Karpas-422 (cell line): ENCODE data around the gene MAP7. TPM values are rescaled to one million over a fixed set of nuclear protein-coding genes. Genes with fewer than 3 reads are reported as not detected.

Source experiments
- DNase-seq: peaks from one replicate; pipeline ENCODE4 v3.0.0-alpha.2; 2015
- H2AFZ ChIP-seq: fragments of 200-600 bp; sonication (generic); 2 replicates; pipeline ENCODE4 v1.6.1; 2014; ENCODE audit warnings: antibody characterized with exemption, low read length, mixed read lengths
- H3K27ac ChIP-seq: fragments of 200-600 bp; sonication (generic); 2 replicates; pipeline ENCODE4 v1.5.1; 2014; ENCODE audit warnings: mild to moderate bottlenecking, low read length, moderate library complexity
- H3K27me3 ChIP-seq: fragments of 200-600 bp; sonication (generic); 2 replicates; pipeline ENCODE4 v1.6.1; 2014; ENCODE audit warnings: low read length, mixed read lengths
- H3K36me3 ChIP-seq: fragments of 200-600 bp; sonication (generic); 2 replicates; pipeline ENCODE4 v1.6.1; 2014; ENCODE audit warnings: low read length, mixed read lengths; ENCODE audit not compliant: insufficient read depth
- H3K4me1 ChIP-seq: fragments of 200-600 bp; sonication (generic); 2 replicates; pipeline ENCODE4 v1.6.1; 2014; ENCODE audit warnings: mild to moderate bottlenecking, low read length, mixed read lengths
- H3K4me2 ChIP-seq: fragments of 200-600 bp; sonication (generic); 2 replicates; pipeline ENCODE4 v1.6.1; 2014; ENCODE audit warnings: low read length, low read depth, mild to moderate bottlenecking; ENCODE audit not compliant: poor library complexity, severe bottlenecking
- H3K4me3 ChIP-seq: fragments of 200-600 bp; sonication (generic); 2 replicates; pipeline ENCODE4 v1.5.1; 2014; ENCODE audit warnings: mild to moderate bottlenecking, antibody characterized with exemption, low read length, mixed read lengths
- H3K79me2 ChIP-seq: fragments of 200-600 bp; sonication (generic); 2 replicates; pipeline ENCODE4 v1.6.1; 2014; ENCODE audit warnings: mild to moderate bottlenecking, low read length, mixed read lengths
- H3K9ac ChIP-seq: fragments of 200-600 bp; sonication (generic); 2 replicates; pipeline ENCODE4 v1.6.0; 2014; ENCODE audit warnings: low read length
- H3K9me2 ChIP-seq: fragments of 200-600 bp; sonication (generic), shearing (Covaris generic); replicated peaks from 2 replicates; pipeline ENCODE4 v1.6.0; 2014; ENCODE audit warnings: mild to moderate bottlenecking, low read length, moderate library complexity; ENCODE audit not compliant: insufficient read depth
- H3K9me3 ChIP-seq: fragments of 300-700, 200-600 bp; sonication (generic); 2 replicates; pipeline ENCODE4 v1.6.1; 2014; ENCODE audit warnings: low read length, mixed read lengths
- H4K20me1 ChIP-seq: fragments of 200-600 bp; sonication (generic); 2 replicates; pipeline ENCODE4 v1.6.1; 2014; ENCODE audit warnings: mild to moderate bottlenecking, antibody characterized with exemption, low read length, low read depth; ENCODE audit not compliant: insufficient read depth
- total RNA-seq: library from RNA; depleted of rRNA; stranded (reverse); fragments of >200 nt; shearing (Covaris generic); gene quantifications from 2 replicates; pipeline ENCODE4 v1.2.3, GENCODE V29; 2014; ENCODE audit warnings: low replicate concordance

Gene MAP7
- total RNA-seq, 1 experiment from 2014 or later: not detected

- H3K4me3 ChIP-seq: no peak overlapping the region
- no peaks in the 10 kb centered on the region for H3K79me2 ChIP-seq
- H3K27me3 ChIP-seq: no peaks in the 10 kb centered on the region
- no peaks in the 10 kb centered on the region for H3K9me3 ChIP-seq
- H4K20me1 ChIP-seq: no peaks in the 10 kb centered on the region
- H3K9ac ChIP-seq: no peak overlapping the region
- no peaks in the 10 kb centered on the region for H3K4me1 ChIP-seq
- no peaks in the 10 kb centered on the region for H3K36me3 ChIP-seq
- no peaks in the 10 kb centered on the region for H3K9me2 ChIP-seq
- no peak overlapping the region for H2AFZ ChIP-seq
- H3K4me2 ChIP-seq: no peak overlapping the region
- no peak overlapping the region for H3K27ac ChIP-seq
- DNase-seq: no peak
These were observed 32.6 kb downstream of the MAP7 start for GRCh38 chr6:136517582-136517981.

GRCh38 chr6:136517002-136517401, 33.2 kb downstream of the MAP7 start:
- no peak overlapping the region for H2AFZ ChIP-seq
- no peaks in the 10 kb centered on the region for H3K27me3 ChIP-seq
- H3K4me2 ChIP-seq: no peak overlapping the region
- no peaks in the 10 kb centered on the region for H3K79me2 ChIP-seq
- no peaks in the 10 kb centered on the region for H3K9me3 ChIP-seq
- H3K9ac ChIP-seq: no peak overlapping the region
- no peaks in the 10 kb centered on the region for H4K20me1 ChIP-seq
- no peaks in the 10 kb centered on the region for H3K36me3 ChIP-seq
- no peak overlapping the region for H3K27ac ChIP-seq
- no peak overlapping the region for H3K4me3 ChIP-seq
- no peak for DNase-seq
- H3K4me1 ChIP-seq: no peaks in the 10 kb centered on the region
- no peaks in the 10 kb centered on the region for H3K9me2 ChIP-seq

GRCh38 chr6:136514591-136514990, 35.6 kb downstream of the MAP7 start:
- Histone ChIP-seq H3K27me3 (no peaks in the 10 kb centered on the region), H3K4me1 (no peaks in the 10 kb centered on the region), H3K27ac (no peak overlapping the region), H3K4me2 (no peak overlapping the region), H3K4me3 (no peak overlapping the region), H3K9me3 (no peaks in the 10 kb centered on the region), H4K20me1 (no peaks in the 10 kb centered on the region), H3K9me2 (no peaks in the 10 kb centered on the region), H3K79me2 (no peaks in the 10 kb centered on the region), H3K36me3 (no peaks in the 10 kb centered on the region), H3K9ac (no peak overlapping the region), H2AFZ (no peak overlapping the region)
- no peak for DNase-seq

- Histone ChIP-seq H3K36me3 (no peaks in the 10 kb centered on the region), H3K9me3 (no peaks in the 10 kb centered on the region), H3K27ac (no peak overlapping the region), H3K4me2 (no peak overlapping the region), H3K9ac (no peak overlapping the region), H2AFZ (no peak overlapping the region), H3K4me1 (no peaks in the 10 kb centered on the region), H4K20me1 (no peaks in the 10 kb centered on the region), H3K4me3 (no peak overlapping the region), H3K79me2 (no peaks in the 10 kb centered on the region), H3K9me2 (no peaks in the 10 kb centered on the region), H3K27me3 (no peaks in the 10 kb centered on the region; the same call in 1 of the 2 replicates)
- DNase-seq: no peak
These were observed 38.3 kb downstream of the MAP7 start for GRCh38 chr6:136511926-136512325.

- no peaks in the 10 kb centered on the region for H3K4me1 ChIP-seq
These were observed 38.8 kb downstream of the MAP7 start for GRCh38 chr6:136511397-136511796.

GRCh38 chr6:136510782-136511181, 39.4 kb downstream of the MAP7 start:
- Histone ChIP-seq H3K27me3 (no peaks in the 10 kb centered on the region; the same call in 1 of the 2 replicates), H3K4me1 (no peaks in the 10 kb centered on the region), H3K4me2 (no peak overlapping the region), H3K9me3 (no peaks in the 10 kb centered on the region), H3K27ac (no peak overlapping the region), H3K4me3 (no peak overlapping the region), H3K79me2 (no peaks in the 10 kb centered on the region), H4K20me1 (no peaks in the 10 kb centered on the region), H3K9ac (no peak overlapping the region), H3K9me2 (no peaks in the 10 kb centered on the region), H2AFZ (no peak overlapping the region), H3K36me3 (no peaks in the 10 kb centered on the region)
- DNase-seq: no peak

More at GRCh38 chr6:136511397-136511796, 38.8 kb downstream of the MAP7 start:
- Histone ChIP-seq H3K9me2 (no peaks in the 10 kb centered on the region), H3K79me2 (no peaks in the 10 kb centered on the region), H3K27ac (no peak overlapping the region), H4K20me1 (no peaks in the 10 kb centered on the region), H2AFZ (no peak overlapping the region), H3K36me3 (no peaks in the 10 kb centered on the region), H3K9ac (no peak overlapping the region), H3K4me2 (no peak overlapping the region), H3K9me3 (no peaks in the 10 kb centered on the region), H3K27me3 (no peaks in the 10 kb centered on the region; the same call in 1 of the 2 replicates), H3K4me3 (no peak overlapping the region)
- no peak for DNase-seq

GRCh38 chr6:136510299-136510698, 39.9 kb downstream of the MAP7 start:
- no peak overlapping the region for H2AFZ ChIP-seq
- DNase-seq: no peak
- H4K20me1 ChIP-seq: no peaks in the 10 kb centered on the region
- no peaks in the 10 kb centered on the region; the same call in 1 of the 2 replicates for H3K27me3 ChIP-seq
- no peaks in the 10 kb centered on the region for H3K36me3 ChIP-seq
- no peak overlapping the region for H3K4me2 ChIP-seq
- H3K9me2 ChIP-seq: no peaks in the 10 kb centered on the region
- H3K9ac ChIP-seq: no peak overlapping the region
- no peak overlapping the region for H3K27ac ChIP-seq
- no peaks in the 10 kb centered on the region for H3K79me2 ChIP-seq
- H3K4me1 ChIP-seq: no peaks in the 10 kb centered on the region
- H3K4me3 ChIP-seq: no peak overlapping the region
- H3K9me3 ChIP-seq: no peaks in the 10 kb centered on the region

GRCh38 chr6:136508725-136509392, 41.4 kb downstream of the MAP7 start:
- no peaks in the 10 kb centered on the region for H3K4me1 ChIP-seq
- H3K9me3 ChIP-seq: no peaks in the 10 kb centered on the region
- no peak overlapping the region for H3K27ac ChIP-seq
- no peaks in the 10 kb centered on the region; the same call in 1 of the 2 replicates for H3K27me3 ChIP-seq
- no peaks in the 10 kb centered on the region for H3K9me2 ChIP-seq
- H2AFZ ChIP-seq: no peak overlapping the region
- no peak overlapping the region for H3K9ac ChIP-seq
- H3K36me3 ChIP-seq: no peaks in the 10 kb centered on the region
- no peaks in the 10 kb centered on the region for H4K20me1 ChIP-seq
- H3K79me2 ChIP-seq: no peaks in the 10 kb centered on the region
- H3K4me3 ChIP-seq: no peak overlapping the region
- no peak overlapping the region for H3K4me2 ChIP-seq
- no peak for DNase-seq
